GM12865 (cell line): ENCODE measurements around the gene SH2D5.

Experiments
- DNase-seq: peaks from one replicate; pipeline ENCODE4 v3.0.0; 2010; ENCODE audit warnings: low read depth
- H3K4me3 ChIP-seq: 2 replicates; pipeline ENCODE4 v1.5.1; 2011; ENCODE audit warnings: mild to moderate bottlenecking, low read depth, low read length, control low read depth
- TF ChIP-seq, protein P1 (sequence below): IDR thresholded peaks from 2 replicates; pipeline ENCODE4 v1.5.1; 2011; ENCODE audit warnings: low read length, control low read depth, low read depth, inconsistent platforms; ENCODE audit not compliant: insufficient read depth; ENCODE audit errors: missing control alignments

SH2D5 gene

DNA sequence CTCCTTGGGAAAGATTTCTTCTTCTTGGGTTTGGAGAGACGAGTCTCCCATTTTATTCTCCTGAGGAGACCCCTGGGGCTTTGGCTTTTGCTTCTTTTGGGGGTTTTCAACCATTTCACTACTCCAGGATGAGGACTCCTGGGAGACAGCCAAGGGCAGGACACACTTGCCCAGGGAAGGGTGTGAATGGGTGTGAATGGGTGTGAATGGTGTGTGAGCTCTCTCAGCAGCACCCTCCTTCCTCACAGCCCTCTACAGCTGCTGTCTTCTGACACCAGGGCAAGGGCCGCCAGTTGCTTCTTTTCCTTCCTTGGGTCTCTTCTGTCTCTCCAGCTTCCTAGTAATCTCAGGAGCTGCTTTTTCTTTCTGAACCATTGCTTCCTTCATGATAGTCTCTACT lies 38.9 kb downstream of the SH2D5 start:
- TF ChIP-seq, protein P1, sequence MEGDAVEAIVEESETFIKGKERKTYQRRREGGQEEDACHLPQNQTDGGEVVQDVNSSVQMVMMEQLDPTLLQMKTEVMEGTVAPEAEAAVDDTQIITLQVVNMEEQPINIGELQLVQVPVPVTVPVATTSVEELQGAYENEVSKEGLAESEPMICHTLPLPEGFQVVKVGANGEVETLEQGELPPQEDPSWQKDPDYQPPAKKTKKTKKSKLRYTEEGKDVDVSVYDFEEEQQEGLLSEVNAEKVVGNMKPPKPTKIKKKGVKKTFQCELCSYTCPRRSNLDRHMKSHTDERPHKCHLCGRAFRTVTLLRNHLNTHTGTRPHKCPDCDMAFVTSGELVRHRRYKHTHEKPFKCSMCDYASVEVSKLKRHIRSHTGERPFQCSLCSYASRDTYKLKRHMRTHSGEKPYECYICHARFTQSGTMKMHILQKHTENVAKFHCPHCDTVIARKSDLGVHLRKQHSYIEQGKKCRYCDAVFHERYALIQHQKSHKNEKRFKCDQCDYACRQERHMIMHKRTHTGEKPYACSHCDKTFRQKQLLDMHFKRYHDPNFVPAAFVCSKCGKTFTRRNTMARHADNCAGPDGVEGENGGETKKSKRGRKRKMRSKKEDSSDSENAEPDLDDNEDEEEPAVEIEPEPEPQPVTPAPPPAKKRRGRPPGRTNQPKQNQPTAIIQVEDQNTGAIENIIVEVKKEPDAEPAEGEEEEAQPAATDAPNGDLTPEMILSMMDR: no peak
- DNase-seq: no peak
- H3K4me3 ChIP-seq: no peak overlapping the region

DNA sequence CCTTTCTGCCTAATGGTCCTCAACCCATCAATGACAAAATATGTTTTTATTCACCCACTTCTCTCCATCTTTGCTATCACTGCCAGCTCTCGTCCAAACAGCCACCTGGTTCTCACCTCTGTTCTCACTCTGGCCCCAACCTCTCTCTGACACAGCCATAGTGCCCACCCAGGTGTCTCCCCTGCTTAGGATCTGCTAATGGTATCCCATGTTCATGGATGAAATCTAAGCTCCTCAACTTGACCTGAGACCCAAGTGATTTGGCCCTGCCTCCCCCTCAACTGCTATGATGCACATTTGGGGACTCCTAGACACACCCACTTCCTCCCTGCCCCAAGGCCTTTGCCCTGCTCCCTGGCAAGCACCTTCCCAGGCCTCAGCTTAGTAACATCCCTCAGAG lies 40.6 kb downstream of the SH2D5 start:
- TF ChIP-seq, protein P1: no peak
- DNase-seq: no peak
- no peak overlapping the region for H3K4me3 ChIP-seq

DNA sequence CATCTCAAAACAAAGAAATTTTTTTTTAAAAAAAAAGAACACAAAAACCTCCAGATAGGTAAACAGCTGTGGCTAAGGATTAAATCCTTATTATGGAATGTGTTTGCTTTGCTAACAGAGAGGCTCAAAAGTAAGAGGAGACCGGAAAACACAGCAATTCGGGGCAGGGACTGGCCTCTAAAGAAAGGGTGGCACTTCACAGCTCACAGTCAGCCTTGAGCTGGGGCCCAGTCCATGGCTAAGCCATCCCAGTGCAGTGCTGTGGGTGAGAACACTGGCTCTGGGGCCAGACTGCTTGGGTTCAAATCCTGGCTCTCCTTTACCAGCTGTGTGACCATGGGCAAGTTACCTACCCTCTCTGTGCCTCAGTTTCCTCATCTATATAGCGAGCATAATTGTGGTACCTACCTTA lies 42.9 kb downstream of the SH2D5 start:
- H3K4me3 ChIP-seq: no peak overlapping the region
- TF ChIP-seq, protein P1: no peak
- DNase-seq: no peak

DNA sequence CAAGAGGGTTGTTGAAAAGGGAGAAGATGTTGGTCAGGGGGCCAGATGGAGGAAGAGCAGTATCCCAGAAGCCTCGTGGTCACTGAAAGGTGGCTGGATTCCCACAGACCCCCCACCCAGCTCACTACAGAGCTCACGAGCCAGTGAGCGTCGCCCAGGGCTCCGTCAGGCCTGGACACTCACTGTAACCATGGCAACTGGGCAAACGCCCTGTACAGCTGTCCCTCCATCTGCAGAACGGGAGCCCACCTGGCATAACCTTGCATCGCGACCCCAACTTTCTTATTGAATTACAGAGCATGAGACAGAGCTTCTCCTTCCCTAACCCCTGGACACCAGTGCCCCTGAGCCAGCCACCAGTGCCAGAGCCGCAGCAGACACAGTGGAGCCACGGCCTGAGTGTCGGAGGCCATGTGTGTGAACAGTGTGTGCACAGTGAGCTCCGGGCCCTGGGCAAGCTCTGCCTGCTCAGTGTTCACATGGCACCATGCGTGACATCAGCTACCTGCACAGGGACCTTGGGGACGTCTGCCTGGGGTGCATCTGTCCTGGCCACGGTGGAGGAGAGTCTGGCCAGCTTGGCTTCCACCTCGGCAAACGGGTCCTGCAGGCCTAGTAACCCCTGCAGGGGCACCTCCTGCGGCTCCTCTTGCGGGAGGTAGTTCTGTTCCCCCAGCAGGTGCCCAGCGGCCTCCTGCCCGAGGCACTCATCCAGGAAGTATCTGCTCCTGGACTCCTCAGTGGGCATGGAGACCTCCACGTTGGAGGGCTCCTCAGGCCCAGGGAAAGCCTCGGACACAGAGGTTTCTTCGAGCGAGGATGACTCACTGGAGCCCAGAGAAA lies 45.4 kb downstream of the SH2D5 start:
- DNase-seq: no peak
- H3K4me3 ChIP-seq: no peak overlapping the region
- TF ChIP-seq, protein P1: no peak

DNA sequence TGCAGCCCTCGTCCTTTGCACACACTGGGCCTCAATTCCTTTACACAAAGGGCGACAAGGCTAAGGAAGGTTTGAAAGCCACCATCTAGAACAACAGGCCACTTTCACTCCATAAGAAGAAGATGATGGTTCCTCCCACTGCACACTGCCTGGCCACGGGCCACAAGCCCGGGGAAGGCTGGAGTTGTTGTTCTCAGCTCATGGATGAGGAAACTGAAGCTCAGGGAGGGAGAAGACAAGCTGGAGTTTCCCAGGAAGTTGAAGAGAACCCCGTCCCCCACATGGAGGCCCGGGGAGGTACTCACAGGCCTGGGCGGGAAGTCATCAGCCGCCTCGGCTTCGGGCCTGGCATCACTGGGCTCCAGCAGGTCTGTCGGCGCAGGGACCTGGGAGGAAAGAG lies 46.8 kb downstream of the SH2D5 start:
- TF ChIP-seq, protein P1: no peak
- no peak overlapping the region for H3K4me3 ChIP-seq
- no peak for DNase-seq

DNA sequence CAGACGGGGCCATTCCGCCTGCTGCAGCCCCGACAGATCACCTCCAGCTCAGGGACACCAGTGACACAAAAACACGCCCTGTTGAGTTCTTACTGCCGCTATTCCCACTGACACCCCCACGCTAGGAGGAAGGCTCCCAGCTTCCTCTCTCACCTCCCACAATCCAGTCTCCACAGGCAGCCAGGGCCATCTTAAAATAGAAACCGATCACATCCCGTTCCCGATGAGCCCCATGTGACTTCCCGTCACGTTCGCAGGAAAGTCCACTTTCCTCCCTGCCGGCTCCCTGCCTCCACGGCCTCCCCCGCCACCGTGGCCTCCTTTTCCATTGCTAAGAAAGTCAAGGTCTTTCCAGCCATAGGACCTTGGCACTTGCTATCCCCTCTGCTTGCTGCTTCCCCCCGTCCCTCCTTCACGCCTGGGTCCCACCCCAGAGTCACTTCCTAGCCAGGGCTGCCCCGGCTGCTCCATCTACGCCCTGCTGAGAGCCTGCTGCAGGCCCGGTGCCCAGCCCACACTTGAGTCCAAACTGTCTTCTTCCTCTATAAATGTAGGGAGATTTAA lies 47.3 kb downstream of the SH2D5 start:
- no peak for DNase-seq
- TF ChIP-seq, protein P1: no peak
- no peak overlapping the region for H3K4me3 ChIP-seq
